Ureter (tissue), 1 donor: ENCODE measurements around the gene PPP2R3A. TPM values are rescaled to one million over a fixed set of nuclear protein-coding genes. Genes with fewer than 3 reads are reported as not detected.

ENCODE experiments used
- DNase-seq: peaks from one replicate; pipeline ENCODE4 v3.0.0-alpha.2; 2020; ENCODE audit warnings: low spot score
- total RNA-seq: library from RNA; stranded (reverse); gene quantifications from one replicate; pipeline ENCODE4 v1.2.4, GENCODE V29; 2023
- donor health status: DM: yes; HTN: yes; CAD: no.

The PPP2R3A gene
- total RNA-seq, 1 donor from 2014 or later: 11.0 TPM

- no peak for DNase-seq
Measured at GRCh38 chr3:136022529-136023263, 57.2 kb downstream of the PPP2R3A start.

- no peak for DNase-seq
Measured at GRCh38 chr3:136023264-136023978, 57.9 kb downstream of the PPP2R3A start.

- DNase-seq: no peak
Measured at GRCh38 chr3:136036306-136036705, 70.8 kb downstream of the PPP2R3A start.

GRCh38 chr3:136038668-136039067 is 73.1 kb downstream of the PPP2R3A start:
- DNase-seq: no peak

- DNase-seq: no peak
Measured at GRCh38 chr3:136042608-136043221, 77.2 kb downstream of the PPP2R3A start.

- no peak for DNase-seq
Measured at GRCh38 chr3:136044980-136045745, 79.6 kb downstream of the PPP2R3A start.

- no peak for DNase-seq
Measured at GRCh38 chr3:136048068-136048467, 82.5 kb downstream of the PPP2R3A start.

- no peak for DNase-seq
Measured at GRCh38 chr3:136050250-136050649, 84.7 kb downstream of the PPP2R3A start.

- no peak for DNase-seq
Measured at GRCh38 chr3:136055491-136055890, 90.0 kb downstream of the PPP2R3A start.

GRCh38 chr3:136067211-136067610 is 101.7 kb downstream of the PPP2R3A start:
- no peak for DNase-seq

- DNase-seq: no peak
Measured at GRCh38 chr3:136068708-136069107, 103.2 kb downstream of the PPP2R3A start.

- DNase-seq: no peak
Measured at GRCh38 chr3:136069933-136070332, 104.4 kb downstream of the PPP2R3A start.

GRCh38 chr3:136070334-136070733 is 104.8 kb downstream of the PPP2R3A start:
- no peak for DNase-seq

GRCh38 chr3:136070953-136071949 is 105.7 kb downstream of the PPP2R3A start:
- no peak for DNase-seq

- no peak for DNase-seq
Measured at GRCh38 chr3:136074546-136075170, 109.1 kb downstream of the PPP2R3A start.

- DNase-seq: peak; percentile 70
Measured at GRCh38 chr3:136075218-136075808, 109.8 kb downstream of the PPP2R3A start.

GRCh38 chr3:136075811-136076210 is 110.3 kb downstream of the PPP2R3A start:
- DNase-seq: no peak

- DNase-seq: no peak
Measured at GRCh38 chr3:136078421-136079364, 113.2 kb downstream of the PPP2R3A start.
